OCI-LY7 (cell line): ENCODE measurements around the gene RPGRIP1. TPM values are rescaled to one million over a fixed set of nuclear protein-coding genes. Genes with fewer than 3 reads are reported as not detected.

ENCODE experiments used
- BruUV-seq: library from RNA; stranded (reverse); fragments of 400-500 nt; replicated peaks from 2 replicates; lab custom pipeline; 2021; lab: Mats Ljungman, UMichigan
- CTCF ChIA-PET: fragments of 300-600 bp; sonication (Branson Sonifier 250); formaldehyde crosslinking; loops from one replicate; lab custom pipeline; 2022; ENCODE audit warnings: antibody characterized with exemption; ENCODE audit not compliant: unreplicated experiment; lab: Charles Lee
- POLR2A ChIA-PET: fragments of 300-600 bp; sonication (Branson Sonifier 250); formaldehyde crosslinking; loops from one replicate; lab custom pipeline; 2022; ENCODE audit warnings: antibody characterized with exemption; lab: Charles Lee
- DNase-seq: peaks from one replicate; pipeline ENCODE4 v3.0.0-alpha.2; 2015; ENCODE audit warnings: low spot score
- H2AFZ ChIP-seq: fragments of 200-600 bp; sonication (generic), shearing (Covaris generic); 2 replicates; pipeline ENCODE4 v1.6.1; 2014; ENCODE audit warnings: mild to moderate bottlenecking, antibody characterized with exemption, low read length, moderate library complexity
- H3K27ac ChIP-seq: fragments of 200-600 bp; sonication (generic); 2 replicates; pipeline ENCODE4 v1.5.1; 2014; ENCODE audit warnings: mixed run types, low read depth, mild to moderate bottlenecking, moderate library complexity, low read length, inconsistent platforms; ENCODE audit not compliant: poor library complexity, severe bottlenecking
- H3K36me3 ChIP-seq: fragments of 200-600 bp; sonication (generic); 2 replicates; pipeline ENCODE4 v1.6.1; 2014; ENCODE audit warnings: mild to moderate bottlenecking, antibody characterized with exemption, low read length, moderate library complexity, mixed read lengths; ENCODE audit not compliant: insufficient read depth
- H3K4me1 ChIP-seq: fragments of 200-600 bp; sonication (generic); 2 replicates; pipeline ENCODE4 v1.5.1; 2014; ENCODE audit warnings: mild to moderate bottlenecking, low read length; ENCODE audit not compliant: insufficient read depth, poor library complexity, severe bottlenecking
- H3K4me2 ChIP-seq: fragments of 200-600 bp; sonication (generic); 2 replicates; pipeline ENCODE4 v1.6.1; 2014; ENCODE audit warnings: mild to moderate bottlenecking, low read length
- H3K4me3 ChIP-seq: fragments of 200-600 bp; sonication (generic); 2 replicates; pipeline ENCODE4 v1.5.1; 2014; ENCODE audit warnings: mild to moderate bottlenecking, low read depth, low read length; ENCODE audit not compliant: poor library complexity, severe bottlenecking
- H3K79me2 ChIP-seq: fragments of 200-600 bp; sonication (generic); 2 replicates; pipeline ENCODE4 v1.6.1; 2016; ENCODE audit warnings: low read depth, mild to moderate bottlenecking, low read length, moderate library complexity, mixed read lengths; ENCODE audit not compliant: insufficient read depth
- H3K9me2 ChIP-seq: fragments of 200-600 bp; sonication (generic); 2 replicates; pipeline ENCODE4 v1.6.1; 2016; ENCODE audit warnings: mild to moderate bottlenecking, low read length, mixed read lengths; ENCODE audit not compliant: insufficient read depth
- H3K9me3 ChIP-seq: fragments of 200-600 bp; sonication (generic); 2 replicates; pipeline ENCODE4 v1.6.1; 2014; ENCODE audit warnings: mild to moderate bottlenecking, mixed run types, low read length, mixed read lengths
- H4K20me1 ChIP-seq: fragments of 200-600 bp; sonication (generic); 2 replicates; pipeline ENCODE4 v1.6.1; 2014; ENCODE audit warnings: mild to moderate bottlenecking, antibody characterized with exemption, low read length, moderate library complexity, mixed read lengths; ENCODE audit not compliant: insufficient read depth
- CTCF ChIP-seq: fragments of 200-600 bp; sonication (generic); conservative IDR thresholded peaks from 2 replicates; pipeline ENCODE4 v1.5.1; 2014; ENCODE audit warnings: mild to moderate bottlenecking, antibody characterized with exemption, low read length, moderate library complexity, mixed read lengths
- EZH2phosphoT487 ChIP-seq: fragments of 200-600 bp; sonication (generic); IDR thresholded peaks from 2 replicates; pipeline ENCODE4 v1.6.1; 2018; ENCODE audit warnings: low read depth, borderline replicate concordance, mild to moderate bottlenecking, mixed run types, antibody characterized with exemption, low read length, moderate library complexity, mixed read lengths
- intact Hi-C: fragments of 100-400 bp; cut with micrococcal nuclease; formaldehyde crosslinking; loops from one replicate; pipeline ENCODE4 v1.10.0; 2022; ENCODE audit not compliant: unreplicated experiment
- total RNA-seq, 2 experiments: library from RNA; depleted of rRNA in 1 of 2; stranded (reverse); fragments of >200 nt in 1 of 2; shearing (Covaris generic) in 1 of 2; gene quantifications; 2 replicates each; pipeline ENCODE4 v1.2.3, GENCODE V29; 2014 to 2022

The RPGRIP1 gene
- total RNA-seq, 2 experiments from 2014 or later = 0.13 to 0.51 TPM

GRCh38 chr14:21317398-21317797 is 37.5 kb downstream of the RPGRIP1 start:
- Histone ChIP-seq H3K9me3 (no peaks in the 10 kb centered on the region), H3K4me3 (no peak overlapping the region), H3K27ac (peak overlapping the region; percentile 30), H3K79me2 (no peaks in the 10 kb centered on the region), H4K20me1 (no peaks in the 10 kb centered on the region), H3K36me3 (no peaks in the 10 kb centered on the region), H3K4me2 (peak overlapping the region; percentile 22; the same call in 1 of the 2 replicates), H3K9me2 (no peaks in the 10 kb centered on the region), H3K4me1 (peaks cover 24% of the 10 kb centered on the region), H2AFZ (peak overlapping the region; percentile 89)
- BruUV-seq = no TSS peak
- ChIA-PET POLR2A (interaction anchor here (0.7 to 1.1 kb wide), 3 partner anchors 8 to 15 kb away, joined by 3 to 7 read pairs (median 5); no protein-coding TSS in a partner anchor), CTCF (no interaction called here)
- intact Hi-C loops = no loop called here
- TF ChIP-seq EZH2phosphoT487 (no peak), CTCF (no peak)
- DNase-seq = peak; percentile 48

DNA sequence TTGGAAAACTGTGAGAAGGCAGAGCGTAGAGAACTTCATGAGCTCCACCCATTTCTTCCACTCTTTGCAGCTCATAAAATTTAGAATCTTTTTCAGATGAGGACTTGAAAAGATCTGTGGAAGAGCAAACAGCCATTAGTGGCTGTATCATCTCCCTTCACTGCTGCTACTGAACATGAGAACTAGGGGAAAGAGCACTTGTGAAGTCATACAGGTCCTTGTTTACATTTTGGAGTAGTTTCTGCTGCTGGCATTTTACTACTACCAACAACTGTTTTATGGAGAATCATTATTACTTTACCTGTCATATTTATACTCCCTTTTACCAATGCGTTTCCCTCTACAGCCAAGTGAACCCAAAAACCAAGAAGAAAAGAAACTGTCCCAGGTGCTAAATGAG is 41.0 kb downstream of the RPGRIP1 start:
- TF ChIP-seq EZH2phosphoT487 (no peak), CTCF (no peak)
- intact Hi-C loops = no loop called here
- no peak overlapping the region for H2AFZ ChIP-seq
- H3K36me3 ChIP-seq = no peaks in the 10 kb centered on the region
- no peaks in the 10 kb centered on the region for H3K9me3 ChIP-seq
- H3K79me2 ChIP-seq = no peaks in the 10 kb centered on the region
- H3K4me2 ChIP-seq = no peak overlapping the region
- POLR2A ChIA-PET = interaction anchor here (0.6 to 2.3 kb wide), 2 partner anchors 13 to 61 kb away, joined by 3 to 6 read pairs; no protein-coding TSS in a partner anchor
- CTCF ChIA-PET = no interaction called here
- no TSS peak for BruUV-seq
- no peak overlapping the region for H3K4me3 ChIP-seq
- no peaks in the 10 kb centered on the region for H3K9me2 ChIP-seq
- H3K4me1 ChIP-seq = peaks cover 24% of the 10 kb centered on the region
- no peak overlapping the region for H3K27ac ChIP-seq
- H4K20me1 ChIP-seq = no peaks in the 10 kb centered on the region
- no peak for DNase-seq

- TF ChIP-seq EZH2phosphoT487 = no peak
- no peak for TF ChIP-seq CTCF
- ChIA-PET CTCF (no interaction called here), POLR2A (interaction anchor here (0.5 to 1.5 kb wide), 2 partner anchors 14 to 38 kb away, joined by 3 to 5 read pairs; no protein-coding TSS in a partner anchor)
- Histone ChIP-seq H3K79me2 (no peaks in the 10 kb centered on the region), H3K4me1 (peaks cover 12% of the 10 kb centered on the region), H3K36me3 (no peaks in the 10 kb centered on the region), H3K27ac (no peak overlapping the region), H3K4me2 (no peak overlapping the region), H2AFZ (no peak overlapping the region), H3K9me3 (no peaks in the 10 kb centered on the region), H3K9me2 (no peaks in the 10 kb centered on the region), H3K4me3 (no peak overlapping the region), H4K20me1 (no peaks in the 10 kb centered on the region)
- no TSS peak for BruUV-seq
- DNase-seq = no peak
- intact Hi-C loops = no loop called here
These were observed 42.8 kb downstream of the RPGRIP1 start for GRCh38 chr14:21322716-21323115.
